Measurements from ENCODE around the gene MR1.

Gene MR1

GRCh38 chr1:181033799-181034451 lies at the start of gene MR1:
Gene MR1 (plus strand): TSS chr1:181033983. CDS start chr1:181034008, 25 bp downstream.
- Mint-ChIP-seq H3K9me3 (no peaks in the 10 kb centered on the region), H3K4me1 (ENCODE audit: low read depth) (peaks cover 44% of the 10 kb centered on the region), H3K27ac (peak within 1 kb of the TSS; percentile 97), H3K4me3 (peak within 1 kb of the TSS; percentile 94), H3K27me3 (ENCODE audit: low read depth) (peaks cover 5% of the 10 kb centered on the region), H3K36me3 (ENCODE audit: low read depth) (peaks cover 28% of the 10 kb centered on the region)
- peak; percentile 45 for DNase-seq (ENCODE audit: low spot score)

GRCh38 chr1:180988253-180988752 lies 45.5 kb upstream of the MR1 start:
- Mint-ChIP-seq H3K4me3 (no peak overlapping the region), H3K4me1 (ENCODE audit: low read depth) (no peaks in the 10 kb centered on the region), H3K27ac (no peak overlapping the region), H3K36me3 (ENCODE audit: low read depth) (peaks cover 62% of the 10 kb centered on the region), H3K9me3 (no peaks in the 10 kb centered on the region), H3K27me3 (ENCODE audit: low read depth) (no peaks in the 10 kb centered on the region)
- DNase-seq (ENCODE audit: low spot score) = no peak

GRCh38 chr1:180994262-180994661 lies 39.5 kb upstream of the MR1 start:
- Mint-ChIP-seq H3K4me1 (ENCODE audit: low read depth) (peaks cover 2% of the 10 kb centered on the region), H3K4me3 (no peak overlapping the region), H3K36me3 (ENCODE audit: low read depth) (peaks cover 48% of the 10 kb centered on the region), H3K27me3 (ENCODE audit: low read depth) (no peaks in the 10 kb centered on the region), H3K9me3 (no peaks in the 10 kb centered on the region), H3K27ac (no peak overlapping the region)
- peak; percentile 18 for DNase-seq (ENCODE audit: low spot score)

- H3K4me3 Mint-ChIP-seq = no peak overlapping the region
- peaks cover 6% of the 10 kb centered on the region for H3K4me1 Mint-ChIP-seq (ENCODE audit: low read depth)
- peaks cover 44% of the 10 kb centered on the region for H3K36me3 Mint-ChIP-seq (ENCODE audit: low read depth)
- H3K9me3 Mint-ChIP-seq = no peaks in the 10 kb centered on the region
- no peaks in the 10 kb centered on the region for H3K27me3 Mint-ChIP-seq (ENCODE audit: low read depth)
- peak overlapping the region; percentile 36 for H3K27ac Mint-ChIP-seq
- no peak for DNase-seq (ENCODE audit: low spot score)
Measured at GRCh38 chr1:180997843-180998504, 35.8 kb upstream of the MR1 start.

- no peak overlapping the region for H3K27ac Mint-ChIP-seq
- H3K4me1 Mint-ChIP-seq (ENCODE audit: low read depth) = peaks cover 5% of the 10 kb centered on the region
- H3K9me3 Mint-ChIP-seq = no peaks in the 10 kb centered on the region
- H3K27me3 Mint-ChIP-seq (ENCODE audit: low read depth) = no peaks in the 10 kb centered on the region
- no peak for DNase-seq (ENCODE audit: low spot score)
- H3K36me3 Mint-ChIP-seq (ENCODE audit: low read depth) = peaks cover 56% of the 10 kb centered on the region
- H3K4me3 Mint-ChIP-seq = no peak overlapping the region
Measured at GRCh38 chr1:181001091-181001780, 32.5 kb upstream of the MR1 start.

- no peak overlapping the region for H3K4me3 Mint-ChIP-seq
- H3K4me1 Mint-ChIP-seq (ENCODE audit: low read depth) = peaks cover 5% of the 10 kb centered on the region
- H3K9me3 Mint-ChIP-seq = no peaks in the 10 kb centered on the region
- H3K27ac Mint-ChIP-seq = no peak overlapping the region
- no peak for DNase-seq (ENCODE audit: low spot score)
- H3K36me3 Mint-ChIP-seq (ENCODE audit: low read depth) = peaks cover 55% of the 10 kb centered on the region
- H3K27me3 Mint-ChIP-seq (ENCODE audit: low read depth) = no peaks in the 10 kb centered on the region
Measured at GRCh38 chr1:181002582-181003172, 31.1 kb upstream of the MR1 start.

GRCh38 chr1:181010789-181011188 lies 23.0 kb upstream of the MR1 start:
- no peaks in the 10 kb centered on the region for H3K27me3 Mint-ChIP-seq (ENCODE audit: low read depth)
- H3K4me1 Mint-ChIP-seq (ENCODE audit: low read depth) = peaks cover 22% of the 10 kb centered on the region
- H3K4me3 Mint-ChIP-seq = no peak overlapping the region
- H3K27ac Mint-ChIP-seq = no peak overlapping the region
- H3K36me3 Mint-ChIP-seq (ENCODE audit: low read depth) = peaks cover 13% of the 10 kb centered on the region
- DNase-seq (ENCODE audit: low spot score) = no peak
- no peaks in the 10 kb centered on the region for H3K9me3 Mint-ChIP-seq

- Mint-ChIP-seq H3K27me3 (ENCODE audit: low read depth) (no peaks in the 10 kb centered on the region), H3K4me1 (ENCODE audit: low read depth) (peaks cover 22% of the 10 kb centered on the region), H3K36me3 (ENCODE audit: low read depth) (peaks cover 13% of the 10 kb centered on the region), H3K27ac (no peak overlapping the region), H3K9me3 (no peaks in the 10 kb centered on the region), H3K4me3 (no peak overlapping the region)
- no peak for DNase-seq (ENCODE audit: low spot score)
Measured at GRCh38 chr1:181011301-181012202, 22.2 kb upstream of the MR1 start.

GRCh38 chr1:181012203-181012745 lies 21.5 kb upstream of the MR1 start:
- no peak overlapping the region for H3K27ac Mint-ChIP-seq
- no peak for DNase-seq (ENCODE audit: low spot score)
- no peaks in the 10 kb centered on the region for H3K27me3 Mint-ChIP-seq (ENCODE audit: low read depth)
- H3K36me3 Mint-ChIP-seq (ENCODE audit: low read depth) = peaks cover 14% of the 10 kb centered on the region
- peaks cover 22% of the 10 kb centered on the region for H3K4me1 Mint-ChIP-seq (ENCODE audit: low read depth)
- no peak overlapping the region for H3K4me3 Mint-ChIP-seq
- H3K9me3 Mint-ChIP-seq = no peaks in the 10 kb centered on the region

GRCh38 chr1:181013144-181013543 lies 20.6 kb upstream of the MR1 start:
- no peaks in the 10 kb centered on the region for H3K9me3 Mint-ChIP-seq
- H3K36me3 Mint-ChIP-seq (ENCODE audit: low read depth) = peaks cover 20% of the 10 kb centered on the region
- no peak for DNase-seq (ENCODE audit: low spot score)
- no peak overlapping the region for H3K27ac Mint-ChIP-seq
- no peaks in the 10 kb centered on the region for H3K27me3 Mint-ChIP-seq (ENCODE audit: low read depth)
- H3K4me1 Mint-ChIP-seq (ENCODE audit: low read depth) = peaks cover 27% of the 10 kb centered on the region
- H3K4me3 Mint-ChIP-seq = no peak overlapping the region

GRCh38 chr1:181014477-181015250 lies 19.1 kb upstream of the MR1 start:
- Mint-ChIP-seq H3K27me3 (ENCODE audit: low read depth) (no peaks in the 10 kb centered on the region), H3K36me3 (ENCODE audit: low read depth) (peaks cover 22% of the 10 kb centered on the region), H3K4me3 (no peak overlapping the region), H3K9me3 (no peaks in the 10 kb centered on the region), H3K27ac (no peak overlapping the region), H3K4me1 (ENCODE audit: low read depth) (peaks cover 38% of the 10 kb centered on the region)
- DNase-seq (ENCODE audit: low spot score) = peak; percentile 55

GRCh38 chr1:181015251-181015615 lies 18.6 kb upstream of the MR1 start:
- Mint-ChIP-seq H3K27me3 (ENCODE audit: low read depth) (no peaks in the 10 kb centered on the region), H3K36me3 (ENCODE audit: low read depth) (peaks cover 22% of the 10 kb centered on the region), H3K9me3 (no peaks in the 10 kb centered on the region), H3K4me3 (no peak overlapping the region), H3K4me1 (ENCODE audit: low read depth) (peaks cover 38% of the 10 kb centered on the region), H3K27ac (no peak overlapping the region)
- DNase-seq (ENCODE audit: low spot score) = no peak

Data from T-helper 2 cell treated with Interferon-gamma antibody and Interleukin-4, amounts not matched to agents 5 μg/mL and 100 μg/mL, for 36 hours (primary cell).